HUES64 (cell line): ENCODE data around the gene UTY.

Source experiments
- H3K27ac ChIP-seq: 2 replicates; pipeline ENCODE4 v1.7.0; 2013; ENCODE audit warnings: low read depth, low read length, inconsistent platforms
- H3K27me3 ChIP-seq: 2 replicates; pipeline ENCODE4 v1.6.1; 2013; ENCODE audit warnings: mild to moderate bottlenecking, low read length; ENCODE audit not compliant: insufficient read depth
- H3K36me3 ChIP-seq: 2 replicates; pipeline ENCODE4 v1.6.1; 2013; ENCODE audit warnings: mild to moderate bottlenecking, low read length; ENCODE audit not compliant: insufficient read depth
- H3K4me1 ChIP-seq: 2 replicates; pipeline ENCODE4 v1.6.1; 2013; ENCODE audit warnings: mild to moderate bottlenecking, low read length, moderate library complexity; ENCODE audit not compliant: insufficient read depth
- H3K4me3 ChIP-seq: 2 replicates; pipeline ENCODE4 v1.5.1; 2013; ENCODE audit warnings: mild to moderate bottlenecking, low read length, moderate library complexity
- H3K9ac ChIP-seq: 2 replicates; pipeline ENCODE4 v1.6.1; 2013; ENCODE audit warnings: mild to moderate bottlenecking, low read depth, low read length
- H3K9me3 ChIP-seq: 2 replicates; pipeline ENCODE4 v1.6.1; 2013; ENCODE audit warnings: low read depth, low read length; ENCODE audit not compliant: insufficient read depth
- WGBS: fragments of 150-250, 120-280 bp; methylation state at CpG from one replicate; pipeline ENCODE4 v1.1.7; 2013; ENCODE audit warnings: missing lambda C conversion rate; 5-methylcytosine and 5-hydroxymethylcytosine counted together

UTY gene

GRCh38 chrY:13227354-13227953 lies 252.4 kb downstream of the UTY start:
- Histone ChIP-seq H3K27ac (no peak overlapping the region), H3K27me3 (no peaks in the 10 kb centered on the region), H3K36me3 (no peaks in the 10 kb centered on the region), H3K9me3 (no peaks in the 10 kb centered on the region), H3K4me1 (no peaks in the 10 kb centered on the region), H3K9ac (no peak overlapping the region), H3K4me3 (no peak overlapping the region)
- WGBS, result 95% methylated on average over 2 of the region's 2 CpGs

GRCh38 chrY:13210961-13211646 lies 268.7 kb downstream of the UTY start:
- Histone ChIP-seq H3K4me1 (no peaks in the 10 kb centered on the region), H3K9ac (no peak overlapping the region), H3K27ac (no peak overlapping the region), H3K27me3 (no peaks in the 10 kb centered on the region), H3K36me3 (no peaks in the 10 kb centered on the region), H3K9me3 (peaks cover 6% of the 10 kb centered on the region), H3K4me3 (no peak overlapping the region)
- 93% methylated on average over 4 of the region's 5 CpGs for WGBS

GRCh38 chrY:13205214-13205613 lies 274.6 kb downstream of the UTY start:
- Histone ChIP-seq H3K9ac (no peak overlapping the region), H3K27ac (peak overlapping the region; percentile 67; the same call in 1 of the 2 replicates), H3K27me3 (no peaks in the 10 kb centered on the region), H3K9me3 (no peaks in the 10 kb centered on the region), H3K36me3 (no peaks in the 10 kb centered on the region), H3K4me3 (no peak overlapping the region), H3K4me1 (peaks cover 4% of the 10 kb centered on the region; the same call in 1 of the 2 replicates)
- WGBS, result 23% methylated on average over 1 of the region's 1 CpG
